ENCODE measurements around the gene CNPPD1. TPM values are rescaled to one million over a fixed set of nuclear protein-coding genes. Genes with fewer than 3 reads are reported as not detected.

Gene CNPPD1
- total RNA-seq, 2 donors from 2014 or later = 27.7 to 33.2 TPM

DNA sequence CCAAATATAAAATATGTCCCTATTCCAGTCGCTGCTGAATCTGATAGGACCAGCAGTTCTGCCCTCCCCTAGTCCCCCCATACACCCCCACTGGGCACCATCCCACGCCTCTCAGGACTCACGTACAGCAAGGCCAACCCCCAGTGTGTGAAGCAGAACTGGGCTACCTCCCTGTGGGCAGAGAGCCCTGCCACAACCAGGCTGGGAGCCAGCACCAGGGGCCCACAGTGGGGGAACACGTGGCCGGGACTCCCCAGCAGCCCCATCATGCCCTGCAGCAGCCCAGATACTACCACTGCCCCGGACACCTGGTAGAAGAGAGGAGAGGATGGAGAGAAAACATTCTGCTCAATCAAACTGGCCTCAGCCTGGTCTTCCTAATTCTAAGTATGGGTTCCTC is 8.2 kb downstream of the CNPPD1 start:
- TF ChIP-seq, protein P1, sequence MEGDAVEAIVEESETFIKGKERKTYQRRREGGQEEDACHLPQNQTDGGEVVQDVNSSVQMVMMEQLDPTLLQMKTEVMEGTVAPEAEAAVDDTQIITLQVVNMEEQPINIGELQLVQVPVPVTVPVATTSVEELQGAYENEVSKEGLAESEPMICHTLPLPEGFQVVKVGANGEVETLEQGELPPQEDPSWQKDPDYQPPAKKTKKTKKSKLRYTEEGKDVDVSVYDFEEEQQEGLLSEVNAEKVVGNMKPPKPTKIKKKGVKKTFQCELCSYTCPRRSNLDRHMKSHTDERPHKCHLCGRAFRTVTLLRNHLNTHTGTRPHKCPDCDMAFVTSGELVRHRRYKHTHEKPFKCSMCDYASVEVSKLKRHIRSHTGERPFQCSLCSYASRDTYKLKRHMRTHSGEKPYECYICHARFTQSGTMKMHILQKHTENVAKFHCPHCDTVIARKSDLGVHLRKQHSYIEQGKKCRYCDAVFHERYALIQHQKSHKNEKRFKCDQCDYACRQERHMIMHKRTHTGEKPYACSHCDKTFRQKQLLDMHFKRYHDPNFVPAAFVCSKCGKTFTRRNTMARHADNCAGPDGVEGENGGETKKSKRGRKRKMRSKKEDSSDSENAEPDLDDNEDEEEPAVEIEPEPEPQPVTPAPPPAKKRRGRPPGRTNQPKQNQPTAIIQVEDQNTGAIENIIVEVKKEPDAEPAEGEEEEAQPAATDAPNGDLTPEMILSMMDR (conservative IDR thresholded peaks at IDR 0.05) = no peak
- no peaks in the 10 kb centered on the region for H3K9me3 ChIP-seq (ENCODE audit: control insufficient read depth, low read length)
- H3K36me3 Mint-ChIP-seq (ENCODE audit: low read depth) = peaks cover 5% of the 10 kb centered on the region
- H3K27me3 ChIP-seq (ENCODE audit: control insufficient read depth, insufficient read depth, low read length, poor library complexity, severe bottlenecking) = peaks cover under 1% of the 10 kb centered on the region
- peaks cover 14% of the 10 kb centered on the region for H3K36me3 ChIP-seq (ENCODE audit: control insufficient read depth, insufficient read depth, low read length)
- no peak overlapping the region for H3K4me3 Mint-ChIP-seq
- 78% methylated on average over 6 of the region's 6 CpGs; no CpG with 5 or more reads in 1 of the 2 experiments for WGBS, 2 experiments (ENCODE audit: insufficient coverage in 1 of 2, insufficient read length in 1 of 2)
- no peak overlapping the region for H3K9ac ChIP-seq (ENCODE audit: extremely low read depth, low read length, poor library complexity, severe bottlenecking)
- no peak overlapping the region for H3K4me3 ChIP-seq (ENCODE audit: low read length)
- H3K27ac ChIP-seq (ENCODE audit: low read depth, low read length) = no peak overlapping the region
- H3K27ac Mint-ChIP-seq = no peak overlapping the region
- H3K9me3 Mint-ChIP-seq = no peaks in the 10 kb centered on the region
- H3K27me3 Mint-ChIP-seq (ENCODE audit: insufficient read depth) = peaks cover 17% of the 10 kb centered on the region
- peaks cover 2% of the 10 kb centered on the region for H3K4me1 Mint-ChIP-seq
- no peak for DNase-seq
- peaks cover 3% of the 10 kb centered on the region for H3K4me1 ChIP-seq (ENCODE audit: control insufficient read depth, insufficient read depth, low read length)

DNA sequence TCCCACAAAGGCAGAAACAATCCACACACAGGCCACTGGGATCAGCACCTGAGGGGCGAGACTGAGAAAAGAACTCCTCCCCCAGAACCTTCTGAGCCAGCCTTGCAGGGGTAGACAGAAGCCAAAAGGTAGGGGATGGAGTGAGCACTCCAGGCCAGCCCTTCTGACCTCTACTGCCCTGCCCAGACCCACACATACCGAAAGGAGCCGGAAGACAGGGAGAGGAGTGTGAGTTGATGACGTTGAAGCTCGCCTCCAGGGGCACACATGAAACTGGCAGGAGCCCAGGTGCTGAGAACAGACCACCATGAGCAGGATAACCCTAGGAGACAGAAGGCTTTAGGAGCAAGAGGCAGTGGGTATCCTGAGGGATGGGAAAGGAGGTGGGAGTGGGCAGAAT is 8.7 kb downstream of the CNPPD1 start:
- Mint-ChIP-seq H3K27ac (no peak overlapping the region), H3K27me3 (ENCODE audit: insufficient read depth) (peaks cover 21% of the 10 kb centered on the region), H3K36me3 (ENCODE audit: low read depth) (peaks cover under 1% of the 10 kb centered on the region), H3K4me1 (peaks cover 2% of the 10 kb centered on the region), H3K9me3 (no peaks in the 10 kb centered on the region), H3K4me3 (no peak overlapping the region)
- Histone ChIP-seq H3K36me3 (ENCODE audit: control insufficient read depth, insufficient read depth, low read length) (peaks cover 10% of the 10 kb centered on the region), H3K9me3 (ENCODE audit: control insufficient read depth, low read length) (no peaks in the 10 kb centered on the region), H3K4me1 (ENCODE audit: control insufficient read depth, insufficient read depth, low read length) (peaks cover 3% of the 10 kb centered on the region), H3K27me3 (ENCODE audit: control insufficient read depth, insufficient read depth, low read length, poor library complexity, severe bottlenecking) (peaks cover 6% of the 10 kb centered on the region), H3K4me3 (ENCODE audit: low read length) (no peak overlapping the region), H3K9ac (ENCODE audit: extremely low read depth, low read length, poor library complexity, severe bottlenecking) (no peak overlapping the region), H3K27ac (ENCODE audit: low read depth, low read length) (no peak overlapping the region)
- DNase-seq = no peak
- 64 to 67% methylated on average over 3 to 5 of the region's 5 CpGs for WGBS, 2 experiments (ENCODE audit: insufficient coverage in 1 of 2, insufficient read length in 1 of 2)
- TF ChIP-seq, protein P1 (conservative IDR thresholded peaks at IDR 0.05) = no peak

DNA sequence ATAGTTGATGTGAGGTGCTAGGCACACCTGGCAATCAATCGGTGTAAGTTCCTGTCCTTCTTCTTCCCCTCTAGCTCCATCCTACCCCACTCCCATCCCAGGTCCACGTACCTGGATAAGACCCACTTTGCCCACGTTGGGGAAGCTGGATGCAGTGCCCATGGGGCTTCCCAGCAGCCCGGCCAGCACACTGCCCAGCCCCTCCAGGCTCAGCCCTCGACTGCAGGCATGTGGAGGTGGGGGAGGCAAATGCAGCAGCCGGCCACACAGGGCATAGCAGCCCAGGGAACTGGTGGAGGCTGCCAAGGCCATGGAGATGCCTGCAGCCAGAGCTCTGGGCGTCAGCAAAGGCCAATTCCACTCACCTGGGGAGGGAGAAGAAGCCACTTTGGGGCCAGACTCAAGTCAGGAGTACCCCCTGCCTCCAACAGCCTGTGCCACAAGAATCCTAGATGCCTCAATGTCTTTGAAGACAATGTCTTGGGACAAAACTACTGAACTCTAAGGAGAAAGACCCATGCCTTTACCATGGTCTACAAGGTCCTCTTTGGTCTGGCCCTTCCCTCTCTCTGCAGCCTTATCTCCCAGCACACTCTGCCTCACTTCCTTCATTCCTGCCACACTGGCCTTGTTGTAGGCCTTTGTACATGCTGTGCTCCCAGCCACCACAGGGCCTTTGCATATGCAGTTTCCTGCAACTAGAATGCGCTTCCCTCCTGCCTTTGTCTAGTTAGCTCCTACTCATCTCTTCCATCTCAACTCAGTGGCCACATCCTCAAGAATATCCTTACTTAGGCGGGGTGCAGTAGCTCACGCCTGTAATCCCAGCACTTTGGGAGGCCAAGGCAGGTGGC is 11.4 kb downstream of the CNPPD1 start:
- Histone ChIP-seq H3K4me3 (ENCODE audit: low read length) (no peak overlapping the region), H3K36me3 (ENCODE audit: control insufficient read depth, insufficient read depth, low read length) (no peaks in the 10 kb centered on the region), H3K27ac (ENCODE audit: low read depth, low read length) (no peak overlapping the region), H3K9me3 (ENCODE audit: control insufficient read depth, low read length) (no peaks in the 10 kb centered on the region), H3K9ac (ENCODE audit: extremely low read depth, low read length, poor library complexity, severe bottlenecking) (no peak overlapping the region), H3K27me3 (ENCODE audit: control insufficient read depth, insufficient read depth, low read length, poor library complexity, severe bottlenecking) (peaks cover 19% of the 10 kb centered on the region), H3K4me1 (ENCODE audit: control insufficient read depth, insufficient read depth, low read length) (peaks cover 3% of the 10 kb centered on the region)
- TF ChIP-seq, protein P1 (conservative IDR thresholded peaks at IDR 0.05) = no peak
- DNase-seq = no peak
- peaks cover 4% of the 10 kb centered on the region for H3K4me1 Mint-ChIP-seq
- H3K36me3 Mint-ChIP-seq (ENCODE audit: low read depth) = no peaks in the 10 kb centered on the region
- H3K9me3 Mint-ChIP-seq = no peaks in the 10 kb centered on the region
- H3K4me3 Mint-ChIP-seq = no peak overlapping the region
- H3K27ac Mint-ChIP-seq = no peak overlapping the region
- H3K27me3 Mint-ChIP-seq (ENCODE audit: insufficient read depth) = peaks cover 33% of the 10 kb centered on the region
- 88 to 96% methylated on average over 4 to 10 of the region's 10 CpGs for WGBS, 2 experiments (ENCODE audit: insufficient coverage in 1 of 2, insufficient read length in 1 of 2)
